BJ (cell line): ENCODE data around the gene ADPRHL1. TPM values are rescaled to one million over a fixed set of nuclear protein-coding genes. Genes with fewer than 3 reads are reported as not detected.

Source experiments
- CTCF ChIA-PET: fragments of 350-600 bp; formaldehyde crosslinking; extraction: SDS; loops from one replicate; lab custom pipeline; 2021; ENCODE audit warnings: antibody characterized with exemption, inconsistent platforms; lab: Yijun Ruan, JAX
- POLR2A ChIA-PET: fragments of 300-600 bp; sonication (Branson Sonifier 250); formaldehyde crosslinking; extraction: SDS; loops from one replicate; lab custom pipeline; 2021; ENCODE audit warnings: antibody characterized with exemption; lab: Charles Lee
- DNase-seq: peaks from one replicate; pipeline ENCODE4 v3.0.0-alpha.2; 2011; ENCODE audit warnings: low read depth
- H3K27me3 ChIP-seq: 2 replicates; pipeline ENCODE4 v1.6.0; 2011; ENCODE audit warnings: low read length; ENCODE audit not compliant: control insufficient read depth, insufficient read depth
- H3K36me3 ChIP-seq: 2 replicates; pipeline ENCODE4 v1.5.1; 2011; ENCODE audit warnings: low read length; ENCODE audit not compliant: control insufficient read depth, insufficient read depth
- H3K4me3 ChIP-seq: 2 replicates; pipeline ENCODE4 v1.5.1; 2011; ENCODE audit warnings: low read depth, mild to moderate bottlenecking, control low read depth, low read length
- polyA minus RNA-seq: library from RNA; depleted of rRNA, polyadenylated mRNA; stranded (reverse); fragments of >200 nt; gene quantifications from 2 replicates; pipeline ENCODE4 v1.2.3, GENCODE V29; 2011; rRNA and poly(A)+ RNA removed
- polyA plus RNA-seq: library from polyadenylated mRNA; depleted of rRNA; stranded (reverse); fragments of >200 nt; gene quantifications from 2 replicates; pipeline ENCODE4 v1.2.3, GENCODE V29; 2011; rRNA removed
- TF ChIP-seq, protein P1 (sequence below): IDR thresholded peaks from 2 replicates; pipeline ENCODE4 v1.5.1; 2011; ENCODE audit warnings: low read depth, mild to moderate bottlenecking, control low read depth, inconsistent platforms, low read length, moderate library complexity; ENCODE audit not compliant: insufficient read depth

Gene ADPRHL1
- polyA plus RNA-seq: 0.78 and 1.1 TPM in 2 replicates
- polyA minus RNA-seq: 0.26 and 0.52 TPM in 2 replicates

DNA sequence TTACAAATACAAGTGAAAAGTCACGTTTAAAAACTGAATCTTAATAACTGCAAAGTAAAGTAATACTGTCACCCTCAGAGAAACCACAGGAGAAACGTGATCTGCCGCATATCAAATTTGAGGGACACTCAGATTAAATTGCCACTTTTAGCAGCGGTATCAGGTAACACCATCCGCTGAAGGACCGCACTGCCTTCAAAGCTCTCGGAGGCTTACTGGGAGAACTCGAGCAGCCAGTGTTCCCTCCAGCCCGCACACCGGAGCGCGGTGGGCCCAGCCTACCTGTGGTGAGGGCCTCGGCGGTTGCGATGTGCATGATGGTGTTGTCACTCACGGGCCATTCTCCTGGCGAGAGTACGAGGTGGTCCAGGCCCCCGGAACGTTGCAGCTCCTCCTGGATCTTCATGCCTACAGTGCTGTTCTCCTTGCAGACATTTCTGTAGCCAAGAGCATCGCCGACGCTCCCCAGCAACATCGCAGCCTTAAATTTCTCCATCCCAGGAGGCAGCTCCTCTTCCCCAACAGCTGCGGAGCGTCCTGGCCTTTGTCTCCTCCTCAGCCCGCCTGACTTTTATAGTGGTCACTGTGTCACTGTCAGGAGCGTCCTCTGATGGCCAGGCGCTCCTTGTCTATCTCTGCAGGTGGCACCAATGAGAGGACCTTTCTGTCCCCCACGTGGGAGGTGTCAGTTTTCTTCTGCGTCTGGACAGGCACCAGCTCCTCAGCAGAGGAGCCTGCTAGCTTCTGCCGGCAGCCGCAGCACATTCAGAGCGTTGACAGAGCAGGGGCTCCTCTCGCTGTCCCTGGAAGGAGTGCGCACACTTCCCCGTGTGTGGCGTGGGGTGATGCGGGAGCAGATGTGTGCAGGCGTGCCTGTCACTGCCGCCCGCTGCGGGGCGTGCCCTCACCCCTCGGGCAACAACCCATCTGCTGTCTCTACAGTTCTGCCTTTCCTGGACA lies at the start of gene ADPRHL1:
TSS of gene ADPRHL1 (minus strand) at position 547 of the 960 bp plus-strand sequence. CDS start at position 496, 51 bp downstream.
- ChIA-PET POLR2A (no interaction called here), CTCF (interaction anchor here (0.6 to 2.1 kb wide), 7 partner anchors 10 to 110 kb away, joined by 3 to 9 read pairs (median 4); no protein-coding TSS in a partner anchor)
- DNase-seq: no peak

DNA sequence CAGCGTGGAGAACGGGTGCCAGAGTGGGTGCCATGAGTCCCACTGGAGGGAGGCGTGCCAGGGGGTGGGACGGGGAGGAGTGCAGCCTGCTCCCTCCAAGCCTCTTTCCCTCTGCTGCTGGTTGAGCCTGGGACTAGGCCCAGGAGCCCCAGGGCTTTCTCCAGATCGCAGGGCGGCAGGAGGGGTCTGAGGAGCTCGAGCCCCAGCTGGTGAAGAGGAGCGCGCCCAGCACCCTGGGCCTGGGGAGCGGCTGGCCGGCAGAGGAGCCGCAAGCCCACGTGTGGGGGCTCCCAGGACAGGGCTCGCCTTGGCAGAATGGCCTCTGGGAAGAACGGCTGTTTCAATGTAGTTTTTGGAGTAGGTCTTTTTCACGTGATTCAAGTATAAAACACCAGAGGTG lies 49.4 kb upstream of the ADPRHL1 start:
- DNase-seq: no peak
- POLR2A ChIA-PET: no interaction called here
- TF ChIP-seq, protein P1, sequence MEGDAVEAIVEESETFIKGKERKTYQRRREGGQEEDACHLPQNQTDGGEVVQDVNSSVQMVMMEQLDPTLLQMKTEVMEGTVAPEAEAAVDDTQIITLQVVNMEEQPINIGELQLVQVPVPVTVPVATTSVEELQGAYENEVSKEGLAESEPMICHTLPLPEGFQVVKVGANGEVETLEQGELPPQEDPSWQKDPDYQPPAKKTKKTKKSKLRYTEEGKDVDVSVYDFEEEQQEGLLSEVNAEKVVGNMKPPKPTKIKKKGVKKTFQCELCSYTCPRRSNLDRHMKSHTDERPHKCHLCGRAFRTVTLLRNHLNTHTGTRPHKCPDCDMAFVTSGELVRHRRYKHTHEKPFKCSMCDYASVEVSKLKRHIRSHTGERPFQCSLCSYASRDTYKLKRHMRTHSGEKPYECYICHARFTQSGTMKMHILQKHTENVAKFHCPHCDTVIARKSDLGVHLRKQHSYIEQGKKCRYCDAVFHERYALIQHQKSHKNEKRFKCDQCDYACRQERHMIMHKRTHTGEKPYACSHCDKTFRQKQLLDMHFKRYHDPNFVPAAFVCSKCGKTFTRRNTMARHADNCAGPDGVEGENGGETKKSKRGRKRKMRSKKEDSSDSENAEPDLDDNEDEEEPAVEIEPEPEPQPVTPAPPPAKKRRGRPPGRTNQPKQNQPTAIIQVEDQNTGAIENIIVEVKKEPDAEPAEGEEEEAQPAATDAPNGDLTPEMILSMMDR: no peak
- H3K4me3 ChIP-seq: no peak overlapping the region
- CTCF ChIA-PET: no interaction called here
- peaks cover 28% of the 10 kb centered on the region for H3K36me3 ChIP-seq
- H3K27me3 ChIP-seq: no peaks in the 10 kb centered on the region

More for the DNA sequence above, at the start of gene ADPRHL1:
- Histone ChIP-seq H3K4me3 (no peak within 1 kb of the TSS), H3K27me3 (no peaks in the 10 kb centered on the region), H3K36me3 (peaks cover 17% of the 10 kb centered on the region)
- TF ChIP-seq, protein P1: no peak

DNA sequence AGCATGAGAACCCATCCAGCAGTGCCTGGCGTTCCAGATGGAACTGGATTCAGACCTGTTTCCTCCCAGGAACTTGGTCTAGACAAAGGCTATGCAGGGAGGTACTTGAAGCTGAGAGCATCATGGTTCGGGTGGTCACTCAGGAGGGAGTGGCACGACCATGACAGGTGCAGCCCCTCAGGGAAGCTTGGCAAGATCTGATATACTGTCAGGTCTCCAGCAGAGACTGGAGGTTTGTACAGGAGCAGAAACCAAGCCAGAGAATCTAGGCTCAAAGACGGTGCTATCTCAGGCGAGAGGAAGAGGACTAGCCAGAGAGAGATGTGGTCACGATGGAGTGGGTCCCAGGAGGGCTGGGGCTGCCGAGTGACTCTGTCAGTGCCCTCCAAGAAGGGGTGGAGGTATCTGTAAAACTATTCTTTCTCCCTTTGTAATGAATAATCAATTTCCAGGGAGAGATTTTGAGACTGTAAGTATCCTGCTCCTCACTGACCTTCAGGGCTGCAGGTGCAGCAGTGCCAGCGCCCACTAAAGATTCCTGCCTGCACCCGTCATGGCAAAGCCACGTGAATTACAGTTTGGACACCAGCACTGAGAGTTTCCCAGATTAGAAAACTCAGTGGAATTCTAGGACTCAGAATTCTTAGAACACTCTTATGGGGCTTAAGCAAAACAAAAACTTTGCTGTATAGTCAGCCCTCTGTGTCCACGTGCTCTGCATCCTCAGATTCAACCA lies 47.4 kb upstream of the ADPRHL1 start:
- POLR2A ChIA-PET: no interaction called here
- Histone ChIP-seq H3K36me3 (peaks cover 31% of the 10 kb centered on the region), H3K27me3 (no peaks in the 10 kb centered on the region), H3K4me3 (no peak overlapping the region)
- CTCF ChIA-PET: no interaction called here
- no peak for DNase-seq
- TF ChIP-seq, protein P1: no peak

DNA sequence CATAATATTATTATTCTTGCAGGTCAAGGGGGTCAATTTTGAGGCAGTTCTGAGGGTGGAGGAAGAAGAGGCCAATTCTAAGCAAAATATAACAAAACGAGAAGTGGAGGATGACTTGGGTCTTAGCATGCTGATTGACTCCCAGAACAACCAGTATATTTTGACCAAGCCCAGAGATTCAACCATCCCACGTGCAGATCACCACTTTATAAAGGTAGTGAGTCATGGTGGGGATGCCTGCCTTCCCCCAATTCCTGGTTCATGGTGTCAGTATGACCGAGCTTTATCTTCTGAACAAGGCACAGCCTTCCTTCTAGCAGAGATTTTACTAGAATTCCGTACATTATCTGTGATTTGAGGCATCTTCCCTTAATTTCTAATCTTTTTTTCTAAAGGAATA lies 46.6 kb upstream of the ADPRHL1 start:
- TF ChIP-seq, protein P1: no peak
- peak; percentile 38 for DNase-seq
- peaks cover 34% of the 10 kb centered on the region for H3K36me3 ChIP-seq
- no peak overlapping the region for H3K4me3 ChIP-seq
- ChIA-PET CTCF (no interaction called here), POLR2A (no interaction called here)
- no peaks in the 10 kb centered on the region for H3K27me3 ChIP-seq

DNA sequence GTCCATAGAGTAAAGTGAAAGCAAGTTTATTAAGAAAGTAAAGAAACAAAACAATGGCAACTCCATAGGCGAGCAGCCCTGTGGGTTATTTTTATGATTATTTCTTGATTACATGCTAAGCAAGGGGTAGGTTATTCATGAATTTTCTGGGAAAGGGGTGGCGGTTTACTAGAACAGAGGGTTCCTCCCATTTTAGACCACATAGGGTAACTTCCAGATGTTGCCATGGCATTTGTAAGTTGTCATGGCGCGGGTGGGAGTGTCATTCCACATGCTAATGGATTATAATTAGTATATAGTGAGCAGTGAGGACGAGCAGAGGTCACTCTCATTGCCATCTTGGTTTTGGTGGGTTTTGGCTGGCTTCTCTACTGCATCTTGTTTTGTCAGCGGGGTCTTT lies 45.6 kb upstream of the ADPRHL1 start:
- no peak overlapping the region for H3K4me3 ChIP-seq
- ChIA-PET CTCF (no interaction called here), POLR2A (no interaction called here)
- H3K27me3 ChIP-seq: no peaks in the 10 kb centered on the region
- TF ChIP-seq, protein P1: no peak
- no peak for DNase-seq
- peaks cover 33% of the 10 kb centered on the region for H3K36me3 ChIP-seq
